Neural progenitor cell (in vitro differentiated cells): Measurements from ENCODE around the gene GGTLC1. TPM values are rescaled to one million over a fixed set of nuclear protein-coding genes. Genes with fewer than 3 reads are reported as not detected.
A peak's percentile ranks its signal among the peaks of the same experiment; 100 is the strongest.

Experiments used
- DNase-seq: peaks from one replicate; pipeline ENCODE4 v3.0.0-alpha.2; 2016; ENCODE audit warnings: low spot score
- H2AFZ ChIP-seq: fragments of 200-600 bp; sonication (generic); replicated peaks from 2 replicates; pipeline ENCODE4 v1.6.1; 2016; ENCODE audit warnings: antibody characterized with exemption
- H3F3A ChIP-seq: fragments of 200-600 bp; sonication (generic); 2 replicates; pipeline ENCODE4 v1.6.1; 2016; ENCODE audit warnings: antibody characterized with exemption, low read depth
- H3K27ac ChIP-seq: fragments of 200-600 bp; sonication (generic); 2 replicates; pipeline ENCODE4 v1.5.1; 2016; ENCODE audit warnings: mild to moderate bottlenecking
- H3K27me3 ChIP-seq: fragments of 200-600 bp; sonication (generic); 2 replicates; pipeline ENCODE4 v1.6.1; 2016; ENCODE audit warnings: mild to moderate bottlenecking, moderate library complexity
- H3K36me3 ChIP-seq: fragments of 200-600 bp; sonication (generic); 2 replicates; pipeline ENCODE4 v1.5.1; 2016
- H3K4me1 ChIP-seq: fragments of 200-600 bp; sonication (generic); 2 replicates; pipeline ENCODE4 v1.6.1; 2016; ENCODE audit warnings: mixed run types
- H3K4me2 ChIP-seq: fragments of 200-600 bp; sonication (generic); 2 replicates; pipeline ENCODE4 v1.6.1; 2016
- H3K4me3 ChIP-seq: fragments of 200-600 bp; sonication (generic); 2 replicates; pipeline ENCODE4 v1.5.1; 2016
- H3K79me2 ChIP-seq: fragments of 200-600 bp; sonication (generic); 2 replicates; pipeline ENCODE4 v1.6.1; 2016; ENCODE audit warnings: low read depth
- H3K9ac ChIP-seq: fragments of 200-600 bp; sonication (generic); 2 replicates; pipeline ENCODE4 v1.6.1; 2016
- H3K9me3 ChIP-seq: fragments of 200-600 bp; sonication (generic); 2 replicates; pipeline ENCODE4 v1.5.1; 2016; ENCODE audit warnings: low read depth
- H4K20me1 ChIP-seq: fragments of 200-600 bp; sonication (generic); 2 replicates; pipeline ENCODE4 v1.6.1; 2016; ENCODE audit warnings: low read depth
- H3K27ac Mint-ChIP-seq: 3 replicates; pipeline ENCODE4 v1.8.0; 2021; ENCODE audit warnings: mixed read lengths
- H3K27me3 Mint-ChIP-seq: 2 replicates; pipeline ENCODE4 v1.8.0; 2022; ENCODE audit warnings: low read depth, mild to moderate bottlenecking, inconsistent platforms, moderate library complexity, mixed read lengths; ENCODE audit not compliant: insufficient read depth
- H3K36me3 Mint-ChIP-seq: 3 replicates; pipeline ENCODE4 v1.8.0; 2021; ENCODE audit warnings: mixed read lengths
- H3K4me1 Mint-ChIP-seq: 3 replicates; pipeline ENCODE4 v1.8.0; 2021; ENCODE audit warnings: mixed read lengths
- H3K4me3 Mint-ChIP-seq: 3 replicates; pipeline ENCODE4 v1.8.0; 2021; ENCODE audit warnings: mild to moderate bottlenecking, moderate library complexity, mixed read lengths
- H3K9me3 Mint-ChIP-seq: 3 replicates; pipeline ENCODE4 v1.8.0; 2020; ENCODE audit warnings: mixed read lengths
- CTCF ChIP-seq: fragments of 200-600 bp; sonication (generic); IDR thresholded peaks from 2 replicates; pipeline ENCODE4 v1.5.1; 2017; ENCODE audit warnings: antibody characterized with exemption, mild to moderate bottlenecking
- EZH2 ChIP-seq: fragments of 200-600 bp; sonication (generic); IDR thresholded peaks from 2 replicates; pipeline ENCODE4 v1.6.1; 2017; ENCODE audit warnings: antibody characterized with exemption, mild to moderate bottlenecking, moderate library complexity
- EZH2phosphoT487 ChIP-seq: fragments of 200-600 bp; sonication (generic); IDR thresholded peaks from 2 replicates; pipeline ENCODE4 v1.6.1; 2017; ENCODE audit warnings: antibody characterized with exemption
- total RNA-seq: library from RNA; depleted of rRNA; stranded (reverse); fragments of >200 nt; gene quantifications from 2 replicates; pipeline ENCODE4 v1.2.3, GENCODE V29; 2015; ENCODE audit warnings: low replicate concordance

Gene GGTLC1
- total RNA-seq, 1 donor from 2014 or later: not detected

- no peaks in the 10 kb centered on the region for H3K4me1 ChIP-seq
- Mint-ChIP-seq H3K27me3 (peaks cover 2% of the 10 kb centered on the region), H3K36me3 (no peaks in the 10 kb centered on the region), H3K4me3 (no peak overlapping the region), H3K4me1 (no peaks in the 10 kb centered on the region), H3K9me3 (peaks cover 2% of the 10 kb centered on the region), H3K27ac (no peak overlapping the region)
- no peak overlapping the region for H3K4me3 ChIP-seq
- H3K79me2 ChIP-seq: no peaks in the 10 kb centered on the region
- H3F3A ChIP-seq: no peaks in the 10 kb centered on the region
- no peaks in the 10 kb centered on the region for H3K9me3 ChIP-seq
- H4K20me1 ChIP-seq: no peaks in the 10 kb centered on the region
- H3K36me3 ChIP-seq: no peaks in the 10 kb centered on the region
- H3K27me3 ChIP-seq: no peaks in the 10 kb centered on the region
- no peak overlapping the region for H3K27ac ChIP-seq
- no peak overlapping the region for H3K9ac ChIP-seq
- TF ChIP-seq CTCF (no peak), EZH2phosphoT487 (no peak), EZH2 (no peak)
- no peak overlapping the region for H2AFZ ChIP-seq
- no peak overlapping the region for H3K4me2 ChIP-seq
- no peak for DNase-seq
Measured at GRCh38 chr20:24032400-24032898, 43.9 kb upstream of the GGTLC1 start.

DNA sequence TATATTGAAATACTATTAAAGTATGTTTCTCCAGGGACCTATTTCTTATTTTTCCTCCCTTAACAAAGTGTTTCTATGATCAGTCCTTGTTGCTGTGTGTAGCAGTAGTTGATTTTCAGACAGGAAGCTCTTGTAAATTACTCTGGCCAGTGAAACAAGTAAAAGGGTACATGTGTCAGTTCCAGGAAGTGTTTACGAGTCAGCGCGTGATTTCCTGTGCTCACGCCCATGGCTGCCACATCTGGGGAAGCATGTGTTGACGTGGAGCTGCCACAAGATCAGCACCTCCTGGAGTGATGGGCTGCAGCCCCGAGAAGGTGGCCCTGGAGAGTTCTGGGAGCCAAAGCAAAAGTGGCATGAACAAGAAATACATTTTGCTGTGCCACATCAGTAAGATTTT lies 38.6 kb upstream of the GGTLC1 start:
- no peaks in the 10 kb centered on the region for H3K27me3 ChIP-seq
- no peaks in the 10 kb centered on the region for H3K79me2 ChIP-seq
- H3K27ac ChIP-seq: no peak overlapping the region
- no peak for DNase-seq
- Mint-ChIP-seq H3K4me3 (no peak overlapping the region), H3K4me1 (no peaks in the 10 kb centered on the region), H3K36me3 (no peaks in the 10 kb centered on the region), H3K9me3 (peaks cover 2% of the 10 kb centered on the region), H3K27ac (no peak overlapping the region), H3K27me3 (peaks cover 2% of the 10 kb centered on the region)
- H3K4me2 ChIP-seq: no peak overlapping the region
- H4K20me1 ChIP-seq: no peaks in the 10 kb centered on the region
- no peaks in the 10 kb centered on the region for H3K4me1 ChIP-seq
- no peaks in the 10 kb centered on the region for H3K9me3 ChIP-seq
- no peaks in the 10 kb centered on the region for H3K36me3 ChIP-seq
- H3K9ac ChIP-seq: no peak overlapping the region
- no peak overlapping the region for H2AFZ ChIP-seq
- no peaks in the 10 kb centered on the region for H3F3A ChIP-seq
- no peak for TF ChIP-seq EZH2phosphoT487
- no peak overlapping the region for H3K4me3 ChIP-seq

DNA sequence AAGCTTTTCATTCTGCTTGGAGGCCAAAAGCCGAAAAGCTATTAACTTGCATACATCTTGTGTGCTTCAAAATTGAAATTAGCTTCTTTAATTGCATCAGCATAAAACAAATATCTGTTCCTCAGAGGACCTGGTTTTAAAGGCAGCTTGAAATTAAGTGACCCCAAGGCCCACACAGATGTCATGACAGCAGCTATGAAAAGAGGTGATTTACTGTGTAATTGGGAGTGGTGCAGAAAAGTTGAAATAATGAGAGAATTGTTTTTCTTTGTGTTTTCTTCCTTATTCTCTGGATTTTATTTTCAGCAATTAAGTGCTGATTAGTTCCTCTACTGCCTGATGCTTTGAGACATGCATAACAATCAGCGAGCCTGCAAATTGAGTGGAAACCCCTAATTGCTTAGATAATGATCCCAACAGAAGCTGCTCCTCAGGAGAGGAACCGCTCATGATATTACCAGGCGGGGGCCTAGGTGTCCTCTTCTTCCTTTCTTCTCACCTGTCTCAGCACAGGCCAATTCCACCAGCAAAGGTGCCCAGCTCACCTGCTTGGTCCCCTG lies 34.1 kb upstream of the GGTLC1 start:
- Histone ChIP-seq H2AFZ (no peak overlapping the region), H3K4me1 (no peaks in the 10 kb centered on the region), H3K9ac (no peak overlapping the region), H3K9me3 (no peaks in the 10 kb centered on the region), H3K36me3 (no peaks in the 10 kb centered on the region), H3K4me2 (no peak overlapping the region), H3K27me3 (no peaks in the 10 kb centered on the region), H3K79me2 (no peaks in the 10 kb centered on the region), H3K27ac (no peak overlapping the region), H3K4me3 (no peak overlapping the region), H4K20me1 (no peaks in the 10 kb centered on the region), H3F3A (no peaks in the 10 kb centered on the region)
- no peaks in the 10 kb centered on the region for H3K27me3 Mint-ChIP-seq
- no peak overlapping the region for H3K27ac Mint-ChIP-seq
- H3K36me3 Mint-ChIP-seq: no peaks in the 10 kb centered on the region
- no peak for TF ChIP-seq EZH2
- TF ChIP-seq EZH2phosphoT487: no peak
- no peak for TF ChIP-seq CTCF
- no peak overlapping the region for H3K4me3 Mint-ChIP-seq
- no peaks in the 10 kb centered on the region for H3K4me1 Mint-ChIP-seq
- H3K9me3 Mint-ChIP-seq: no peaks in the 10 kb centered on the region
- no peak for DNase-seq

DNA sequence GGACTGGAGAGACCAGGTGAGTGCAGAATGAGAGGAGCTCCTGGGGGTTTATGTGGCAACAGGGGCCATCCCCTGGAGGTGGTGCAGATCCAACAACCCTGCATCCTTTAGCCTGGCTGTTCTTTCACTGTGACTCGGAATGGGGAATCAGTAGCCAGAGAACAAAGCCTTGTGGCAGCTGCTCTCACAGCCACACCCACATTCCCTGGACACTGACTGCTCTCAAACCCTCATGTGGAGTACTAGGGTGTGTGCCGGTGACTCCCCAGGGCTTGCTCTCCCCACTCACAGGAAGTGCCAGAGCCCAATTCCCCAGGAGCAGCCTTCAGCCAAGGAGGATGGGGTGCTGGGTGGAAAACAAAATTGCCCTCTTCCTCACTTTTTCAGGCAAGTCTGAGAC lies 30.2 kb upstream of the GGTLC1 start:
- Histone ChIP-seq H3K4me2 (peak overlapping the region; percentile 10), H3K27ac (no peak overlapping the region), H3K27me3 (no peaks in the 10 kb centered on the region), H3K4me1 (no peaks in the 10 kb centered on the region), H3F3A (no peaks in the 10 kb centered on the region), H3K4me3 (no peak overlapping the region), H3K36me3 (no peaks in the 10 kb centered on the region), H3K9ac (no peak overlapping the region), H3K79me2 (no peaks in the 10 kb centered on the region), H2AFZ (peak overlapping the region; percentile 57), H3K9me3 (no peaks in the 10 kb centered on the region), H4K20me1 (no peaks in the 10 kb centered on the region)
- Mint-ChIP-seq H3K9me3 (no peaks in the 10 kb centered on the region), H3K4me1 (no peaks in the 10 kb centered on the region), H3K36me3 (no peaks in the 10 kb centered on the region), H3K27ac (no peak overlapping the region), H3K27me3 (no peaks in the 10 kb centered on the region), H3K4me3 (no peak overlapping the region)
- TF ChIP-seq EZH2phosphoT487: no peak
- no peak for TF ChIP-seq CTCF
- no peak for TF ChIP-seq EZH2
- DNase-seq: peak; percentile 16
